Measurements from ENCODE around the gene MCRIP2. TPM values are rescaled to one million over a fixed set of nuclear protein-coding genes. Genes with fewer than 3 reads are reported as not detected.
A peak's percentile ranks its signal among the peaks of the same experiment; 100 is the strongest.

MCRIP2 gene
- total and polyA plus RNA-seq, 2 experiments from 2014 or later, result 64.3 to 67.7 TPM

DNA sequence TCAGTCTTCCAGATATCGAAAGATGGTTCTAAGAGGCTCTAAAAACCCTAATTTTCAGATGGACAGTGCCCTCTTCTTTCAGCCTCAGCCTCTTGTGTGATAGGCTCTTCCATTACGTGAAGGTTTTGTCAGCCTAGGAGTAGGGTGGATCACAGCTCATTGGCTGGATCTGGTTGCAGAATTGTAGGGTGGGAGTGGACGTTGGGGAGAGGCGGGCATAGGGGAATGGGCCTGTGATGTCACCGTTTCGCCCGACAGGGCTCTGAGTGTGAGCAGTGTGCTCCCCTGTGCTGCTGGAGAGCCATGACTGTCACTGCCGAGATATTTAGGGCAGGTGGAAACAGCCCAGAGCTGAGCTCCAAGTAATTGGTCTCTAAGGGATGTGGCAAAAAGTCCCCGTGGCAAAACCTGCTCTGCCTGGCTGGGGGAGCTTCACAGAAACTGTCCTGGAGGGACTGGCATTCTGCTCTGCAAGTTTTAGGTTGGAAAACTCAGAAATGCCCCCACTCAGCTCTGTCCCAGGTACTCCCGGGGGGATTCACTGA, 17.0 kb upstream of the MCRIP2 start:
- Histone ChIP-seq H3K4me2 (no peak overlapping the region), H3K27ac (ENCODE audit: low read depth) (peak overlapping the region; percentile 63; the same call in 1 of the 2 replicates), H3K9me2 (ENCODE audit: insufficient read depth) (no peaks in the 10 kb centered on the region), H4K20me1 (replicated peaks; ENCODE audit: insufficient read depth) (peaks cover 10% of the 10 kb centered on the region; the same call in 1 of the 2 replicates), H3K4me3 (no peak overlapping the region), H3K4me1 (ENCODE audit: insufficient read depth) (peaks cover 12% of the 10 kb centered on the region; the same call in 1 of the 2 replicates), H3K27me3 (ENCODE audit: insufficient read depth) (no peaks in the 10 kb centered on the region), H3K79me2 (replicated peaks; ENCODE audit: insufficient read depth) (no peaks in the 10 kb centered on the region; the same call in 1 of the 2 replicates), H3F3A (replicated peaks; ENCODE audit: low read depth) (peaks cover 21% of the 10 kb centered on the region), H3K36me3 (ENCODE audit: insufficient read depth) (no peaks in the 10 kb centered on the region), H2AFZ (no peak overlapping the region)
- no peak; the same call in 2 of the 3 replicates for ATAC-seq
- H3K36me3 Mint-ChIP-seq (ENCODE audit: low read depth), result no peaks in the 10 kb centered on the region; the same call in 2 of the 3 replicates
- H3K9me3 Mint-ChIP-seq, result no peaks in the 10 kb centered on the region
- DNase-seq (ENCODE audit: low spot score), result no peak
- H3K27me3 Mint-ChIP-seq (ENCODE audit: insufficient read depth, low read depth, poor library complexity), result peaks cover 16% of the 10 kb centered on the region
- 0 out of 2 replicates have a peak overlapping the region, but pooled peaks have one; percentile 57 for H3K27ac Mint-ChIP-seq
- TF ChIP-seq STAT1 (IDR thresholded peaks at IDR 0.05; ENCODE audit: unreplicated experiment) (no peak), ZNF114 (CRISPR knock-in tag; IDR thresholded peaks at IDR 0.05) (no peak), EZH2 (IDR thresholded peaks at IDR 0.05; ENCODE audit: low read depth, unreplicated experiment) (no peak), POLR2AphosphoS5 (IDR thresholded peaks at IDR 0.05; ENCODE audit: low read depth) (no peak)
- TF ChIP-seq, protein P1, sequence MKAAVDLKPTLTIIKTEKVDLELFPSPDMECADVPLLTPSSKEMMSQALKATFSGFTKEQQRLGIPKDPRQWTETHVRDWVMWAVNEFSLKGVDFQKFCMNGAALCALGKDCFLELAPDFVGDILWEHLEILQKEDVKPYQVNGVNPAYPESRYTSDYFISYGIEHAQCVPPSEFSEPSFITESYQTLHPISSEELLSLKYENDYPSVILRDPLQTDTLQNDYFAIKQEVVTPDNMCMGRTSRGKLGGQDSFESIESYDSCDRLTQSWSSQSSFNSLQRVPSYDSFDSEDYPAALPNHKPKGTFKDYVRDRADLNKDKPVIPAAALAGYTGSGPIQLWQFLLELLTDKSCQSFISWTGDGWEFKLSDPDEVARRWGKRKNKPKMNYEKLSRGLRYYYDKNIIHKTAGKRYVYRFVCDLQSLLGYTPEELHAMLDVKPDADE (IDR thresholded peaks at IDR 0.05), result no peak
- TF ChIP-seq, protein P2, sequence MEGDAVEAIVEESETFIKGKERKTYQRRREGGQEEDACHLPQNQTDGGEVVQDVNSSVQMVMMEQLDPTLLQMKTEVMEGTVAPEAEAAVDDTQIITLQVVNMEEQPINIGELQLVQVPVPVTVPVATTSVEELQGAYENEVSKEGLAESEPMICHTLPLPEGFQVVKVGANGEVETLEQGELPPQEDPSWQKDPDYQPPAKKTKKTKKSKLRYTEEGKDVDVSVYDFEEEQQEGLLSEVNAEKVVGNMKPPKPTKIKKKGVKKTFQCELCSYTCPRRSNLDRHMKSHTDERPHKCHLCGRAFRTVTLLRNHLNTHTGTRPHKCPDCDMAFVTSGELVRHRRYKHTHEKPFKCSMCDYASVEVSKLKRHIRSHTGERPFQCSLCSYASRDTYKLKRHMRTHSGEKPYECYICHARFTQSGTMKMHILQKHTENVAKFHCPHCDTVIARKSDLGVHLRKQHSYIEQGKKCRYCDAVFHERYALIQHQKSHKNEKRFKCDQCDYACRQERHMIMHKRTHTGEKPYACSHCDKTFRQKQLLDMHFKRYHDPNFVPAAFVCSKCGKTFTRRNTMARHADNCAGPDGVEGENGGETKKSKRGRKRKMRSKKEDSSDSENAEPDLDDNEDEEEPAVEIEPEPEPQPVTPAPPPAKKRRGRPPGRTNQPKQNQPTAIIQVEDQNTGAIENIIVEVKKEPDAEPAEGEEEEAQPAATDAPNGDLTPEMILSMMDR (conservative IDR thresholded peaks at IDR 0.05; ENCODE audit: low read depth in 2 of 2), result no peak
- TF ChIP-seq, protein P3, sequence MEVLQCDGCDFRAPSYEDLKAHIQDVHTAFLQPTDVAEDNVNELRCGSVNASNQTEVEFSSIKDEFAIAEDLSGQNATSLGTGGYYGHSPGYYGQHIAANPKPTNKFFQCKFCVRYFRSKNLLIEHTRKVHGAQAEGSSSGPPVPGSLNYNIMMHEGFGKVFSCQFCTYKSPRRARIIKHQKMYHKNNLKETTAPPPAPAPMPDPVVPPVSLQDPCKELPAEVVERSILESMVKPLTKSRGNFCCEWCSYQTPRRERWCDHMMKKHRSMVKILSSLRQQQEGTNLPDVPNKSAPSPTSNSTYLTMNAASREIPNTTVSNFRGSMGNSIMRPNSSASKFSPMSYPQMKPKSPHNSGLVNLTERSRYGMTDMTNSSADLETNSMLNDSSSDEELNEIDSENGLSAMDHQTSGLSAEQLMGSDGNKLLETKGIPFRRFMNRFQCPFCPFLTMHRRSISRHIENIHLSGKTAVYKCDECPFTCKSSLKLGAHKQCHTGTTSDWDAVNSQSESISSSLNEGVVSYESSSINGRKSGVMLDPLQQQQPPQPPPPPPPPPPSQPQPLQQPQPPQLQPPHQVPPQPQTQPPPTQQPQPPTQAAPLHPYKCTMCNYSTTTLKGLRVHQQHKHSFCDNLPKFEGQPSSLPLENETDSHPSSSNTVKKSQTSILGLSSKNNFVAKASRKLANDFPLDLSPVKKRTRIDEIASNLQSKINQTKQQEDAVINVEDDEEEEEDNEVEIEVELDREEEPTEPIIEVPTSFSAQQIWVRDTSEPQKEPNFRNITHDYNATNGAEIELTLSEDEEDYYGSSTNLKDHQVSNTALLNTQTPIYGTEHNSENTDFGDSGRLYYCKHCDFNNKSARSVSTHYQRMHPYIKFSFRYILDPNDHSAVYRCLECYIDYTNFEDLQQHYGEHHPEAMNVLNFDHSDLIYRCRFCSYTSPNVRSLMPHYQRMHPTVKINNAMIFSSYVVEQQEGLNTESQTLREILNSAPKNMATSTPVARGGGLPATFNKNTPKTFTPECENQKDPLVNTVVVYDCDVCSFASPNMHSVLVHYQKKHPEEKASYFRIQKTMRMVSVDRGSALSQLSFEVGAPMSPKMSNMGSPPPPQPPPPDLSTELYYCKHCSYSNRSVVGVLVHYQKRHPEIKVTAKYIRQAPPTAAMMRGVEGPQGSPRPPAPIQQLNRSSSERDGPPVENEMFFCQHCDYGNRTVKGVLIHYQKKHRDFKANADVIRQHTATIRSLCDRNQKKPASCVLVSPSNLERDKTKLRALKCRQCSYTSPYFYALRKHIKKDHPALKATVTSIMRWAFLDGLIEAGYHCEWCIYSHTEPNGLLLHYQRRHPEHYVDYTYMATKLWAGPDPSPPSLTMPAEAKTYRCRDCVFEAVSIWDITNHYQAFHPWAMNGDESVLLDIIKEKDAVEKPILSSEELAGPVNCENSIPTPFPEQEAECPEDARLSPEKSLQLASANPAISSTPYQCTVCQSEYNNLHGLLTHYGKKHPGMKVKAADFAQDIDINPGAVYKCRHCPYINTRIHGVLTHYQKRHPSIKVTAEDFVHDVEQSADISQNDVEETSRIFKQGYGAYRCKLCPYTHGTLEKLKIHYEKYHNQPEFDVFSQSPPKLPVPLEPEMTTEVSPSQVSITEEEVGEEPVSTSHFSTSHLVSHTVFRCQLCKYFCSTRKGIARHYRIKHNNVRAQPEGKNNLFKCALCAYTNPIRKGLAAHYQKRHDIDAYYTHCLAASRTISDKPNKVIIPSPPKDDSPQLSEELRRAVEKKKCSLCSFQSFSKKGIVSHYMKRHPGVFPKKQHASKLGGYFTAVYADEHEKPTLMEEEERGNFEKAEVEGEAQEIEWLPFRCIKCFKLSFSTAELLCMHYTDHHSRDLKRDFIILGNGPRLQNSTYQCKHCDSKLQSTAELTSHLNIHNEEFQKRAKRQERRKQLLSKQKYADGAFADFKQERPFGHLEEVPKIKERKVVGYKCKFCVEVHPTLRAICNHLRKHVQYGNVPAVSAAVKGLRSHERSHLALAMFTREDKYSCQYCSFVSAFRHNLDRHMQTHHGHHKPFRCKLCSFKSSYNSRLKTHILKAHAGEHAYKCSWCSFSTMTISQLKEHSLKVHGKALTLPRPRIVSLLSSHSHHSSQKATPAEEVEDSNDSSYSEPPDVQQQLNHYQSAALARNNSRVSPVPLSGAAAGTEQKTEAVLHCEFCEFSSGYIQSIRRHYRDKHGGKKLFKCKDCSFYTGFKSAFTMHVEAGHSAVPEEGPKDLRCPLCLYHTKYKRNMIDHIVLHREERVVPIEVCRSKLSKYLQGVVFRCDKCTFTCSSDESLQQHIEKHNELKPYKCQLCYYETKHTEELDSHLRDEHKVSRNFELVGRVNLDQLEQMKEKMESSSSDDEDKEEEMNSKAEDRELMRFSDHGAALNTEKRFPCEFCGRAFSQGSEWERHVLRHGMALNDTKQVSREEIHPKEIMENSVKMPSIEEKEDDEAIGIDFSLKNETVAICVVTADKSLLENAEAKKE (CRISPR knock-in tag; IDR thresholded peaks at IDR 0.05), result no peak
- H3K4me1 Mint-ChIP-seq, result peaks cover 34% of the 10 kb centered on the region
- no peak overlapping the region for H3K4me3 Mint-ChIP-seq

All from GM23338 (cell line).